GM20000 (cell line): Measurements from ENCODE around the gene IMMP2L.

Experiments
- DNase-seq: peaks from one replicate; pipeline ENCODE4 v3.0.0; 2012; ENCODE audit warnings: low spot score
- CTCF ChIP-seq: IDR thresholded peaks from 2 replicates; pipeline ENCODE4 v1.5.1; 2012; ENCODE audit warnings: mild to moderate bottlenecking, control low read depth; ENCODE audit errors: extremely low read depth, missing control alignments

IMMP2L gene

DNA sequence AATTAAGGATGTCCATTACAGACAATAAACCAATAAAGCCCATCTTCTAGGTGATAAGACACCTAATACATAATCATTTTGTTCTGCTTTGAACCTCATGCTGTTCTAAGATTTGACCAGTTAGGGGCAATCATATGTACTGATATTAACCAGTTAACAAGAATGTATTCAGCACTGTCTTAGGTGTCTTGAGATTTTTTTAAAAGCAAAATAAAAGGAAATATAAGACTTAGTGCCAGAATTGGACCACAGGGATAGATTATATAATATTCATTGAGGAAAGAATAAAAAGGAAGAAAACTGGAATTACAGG, 32.0 kb downstream of the IMMP2L start:
- TF ChIP-seq CTCF: no peak
- DNase-seq: no peak

- no peak for DNase-seq
- TF ChIP-seq CTCF: no peak
These were observed 32.6 kb downstream of the IMMP2L start for GRCh38 chr7:111529507-111530355.

GRCh38 chr7:111528331-111528730, 34.0 kb downstream of the IMMP2L start:
- TF ChIP-seq CTCF: no peak
- no peak for DNase-seq

DNA sequence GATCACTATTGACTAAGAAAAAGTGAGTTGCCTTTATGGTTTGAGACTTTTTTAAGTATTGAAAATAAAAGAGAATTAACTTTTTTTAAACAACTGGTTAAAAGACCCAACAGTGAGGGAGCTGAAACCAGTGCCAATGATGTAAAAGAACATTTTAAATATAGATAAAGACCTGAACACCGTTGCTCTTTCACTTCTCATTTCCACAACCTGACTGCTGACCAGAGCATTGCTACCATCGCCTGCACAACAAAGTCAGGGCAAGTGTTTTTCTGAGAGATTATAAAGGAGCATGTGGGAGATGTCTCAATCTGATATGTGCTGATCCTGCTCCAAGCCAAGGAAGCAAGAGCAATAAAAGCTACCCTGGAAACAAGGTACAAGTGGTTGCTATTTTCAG, 34.7 kb downstream of the IMMP2L start:
- DNase-seq: peak; percentile 34
- TF ChIP-seq CTCF: no peak

GRCh38 chr7:111525100-111525499, 37.2 kb downstream of the IMMP2L start:
- no peak for TF ChIP-seq CTCF

DNA sequence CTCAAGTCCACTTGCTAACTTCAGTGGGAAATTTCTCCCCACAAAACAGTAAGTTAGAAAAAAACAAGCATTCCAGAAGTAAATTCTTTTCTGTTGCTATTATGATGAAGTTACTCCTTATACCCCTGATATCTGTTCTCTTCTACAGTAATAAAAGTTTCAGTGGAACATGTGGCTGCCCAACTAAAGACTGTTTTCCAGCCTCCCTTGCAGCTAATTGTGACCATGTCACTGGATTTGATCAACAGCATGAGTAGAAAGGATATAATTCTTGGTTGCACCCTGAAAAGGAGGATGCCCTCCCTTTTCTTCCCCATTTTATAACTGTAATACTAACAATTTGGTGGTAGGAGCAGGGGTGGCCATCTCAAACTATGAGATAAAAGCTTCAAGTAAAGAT, 40.6 kb downstream of the IMMP2L start:
- no peak for TF ChIP-seq CTCF
- no peak for DNase-seq

More at GRCh38 chr7:111525100-111525499, 37.2 kb downstream of the IMMP2L start:
- no peak for DNase-seq

GRCh38 chr7:111518264-111518663, 44.0 kb downstream of the IMMP2L start:
- TF ChIP-seq CTCF: no peak
- no peak for DNase-seq
